ENCODE measurements around the gene SYT11.
"Not testable (repeated sequence)": the region's sequence is repeated elsewhere in the genome, so short reads cannot be mapped to it uniquely, and the experiment has no call there.

The SYT11 gene

DNA sequence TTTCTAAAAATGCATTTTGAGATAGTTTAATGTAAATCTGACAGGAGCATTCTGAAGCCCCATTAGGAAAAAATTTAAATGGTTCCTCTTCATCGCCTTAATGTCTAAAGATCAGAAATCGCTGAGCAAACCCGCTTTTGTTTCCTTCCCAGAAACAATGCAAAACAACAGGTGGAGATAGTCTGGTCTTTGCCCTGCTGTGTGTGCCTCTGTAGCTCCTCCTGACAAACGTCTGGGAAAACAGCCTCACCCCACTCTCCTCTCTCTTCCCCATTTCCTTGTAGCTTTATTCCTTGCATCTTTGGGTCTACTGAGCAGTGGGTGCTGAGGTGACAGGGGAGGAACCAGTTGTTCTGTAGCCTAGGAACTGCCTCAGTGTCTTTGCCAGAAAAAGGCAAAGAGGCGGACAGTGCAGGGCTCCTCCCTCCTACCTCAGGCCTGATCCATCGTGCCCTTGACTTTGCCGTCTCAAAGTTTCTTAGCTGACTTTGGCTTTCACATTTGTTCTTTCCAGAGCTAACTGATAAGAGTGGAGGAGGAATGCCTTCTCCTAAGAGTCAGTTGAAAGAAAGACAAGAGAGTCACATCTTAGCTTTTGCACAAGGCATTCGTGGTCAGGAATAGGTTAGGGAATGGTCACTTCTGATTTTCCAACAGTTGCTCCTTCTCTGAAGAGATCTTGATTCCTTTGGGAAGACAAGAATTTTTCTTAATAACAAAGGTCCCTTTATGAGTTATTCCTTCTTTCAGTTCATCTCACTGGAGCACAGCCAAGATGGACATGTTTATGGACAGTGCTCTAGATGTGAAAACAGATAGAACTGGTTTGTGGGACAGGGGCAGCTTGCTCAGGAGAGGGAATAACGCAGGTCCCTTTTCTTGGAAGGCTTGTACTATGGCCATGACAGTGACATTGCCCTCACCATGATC is 24.9 kb downstream of the SYT11 start:
- H3K9me3 ChIP-seq (ENCODE audit: control insufficient read depth, insufficient read depth, low read length): no peaks in the 10 kb centered on the region
- H3K36me3 ChIP-seq (ENCODE audit: control insufficient read depth, insufficient read depth, low read length): no peaks in the 10 kb centered on the region
- H3K4me3 ChIP-seq (ENCODE audit: low read depth, low read length): no peak overlapping the region
- H3K27me3 ChIP-seq (ENCODE audit: control insufficient read depth, insufficient read depth, low read length): no peaks in the 10 kb centered on the region
- no peaks in the 10 kb centered on the region for H3K4me1 ChIP-seq (ENCODE audit: control insufficient read depth, insufficient read depth, low read length)
- H3K27ac ChIP-seq (ENCODE audit: low read depth, low read length): no peak overlapping the region
- H3K9ac ChIP-seq (ENCODE audit: low read depth, low read length): no peak overlapping the region

DNA sequence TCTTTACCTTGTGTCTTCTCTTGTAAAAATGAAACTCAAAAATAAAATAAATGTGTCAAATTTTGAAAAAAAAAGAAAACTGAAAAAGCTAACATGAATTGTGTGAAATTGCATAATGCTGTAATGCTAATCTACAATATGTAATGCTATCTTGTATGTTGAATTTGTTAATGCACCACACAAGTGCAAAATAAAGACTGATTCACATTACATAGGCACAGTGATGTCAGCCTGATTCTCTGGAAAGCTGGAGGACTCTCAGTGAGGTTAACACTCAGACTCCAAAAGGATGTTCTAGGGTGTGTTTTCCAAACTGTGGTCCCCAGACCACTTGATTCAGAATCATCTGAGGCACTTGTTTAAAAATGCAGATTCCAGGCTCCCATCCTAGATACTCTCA is 25.6 kb downstream of the SYT11 start:
- Histone ChIP-seq H3K9me3 (ENCODE audit: control insufficient read depth, insufficient read depth, low read length) (no peaks in the 10 kb centered on the region), H3K4me1 (ENCODE audit: control insufficient read depth, insufficient read depth, low read length) (no peaks in the 10 kb centered on the region), H3K4me3 (ENCODE audit: low read depth, low read length) (no peak overlapping the region), H3K27ac (ENCODE audit: low read depth, low read length) (no peak overlapping the region), H3K9ac (ENCODE audit: low read depth, low read length) (no peak overlapping the region), H3K27me3 (ENCODE audit: control insufficient read depth, insufficient read depth, low read length) (no peaks in the 10 kb centered on the region), H3K36me3 (ENCODE audit: control insufficient read depth, insufficient read depth, low read length) (no peaks in the 10 kb centered on the region)

DNA sequence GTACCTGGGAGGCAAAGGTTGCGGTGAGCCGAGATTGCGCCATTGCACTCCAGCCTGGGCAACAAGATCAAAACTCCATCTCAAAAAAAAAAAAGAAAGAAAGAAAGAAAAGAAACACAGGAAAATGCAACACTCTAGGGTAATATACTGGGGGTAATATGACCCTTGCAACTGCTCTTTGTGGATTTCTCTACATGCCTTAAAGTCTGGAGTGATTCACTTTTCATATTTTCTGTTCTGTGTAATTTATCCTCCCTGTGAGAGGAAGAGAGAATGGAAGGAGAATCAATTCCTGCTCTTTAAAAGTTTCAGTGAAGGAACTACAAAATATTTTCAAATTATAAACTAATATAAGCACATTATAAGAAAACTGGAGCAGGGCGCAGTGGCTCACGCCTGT is 29.1 kb downstream of the SYT11 start:
- no peaks in the 10 kb centered on the region for H3K9me3 ChIP-seq (ENCODE audit: control insufficient read depth, insufficient read depth, low read length)
- no peak overlapping the region for H3K9ac ChIP-seq (ENCODE audit: low read depth, low read length)
- no peak overlapping the region for H3K4me3 ChIP-seq (ENCODE audit: low read depth, low read length)
- no peaks in the 10 kb centered on the region for H3K4me1 ChIP-seq (ENCODE audit: control insufficient read depth, insufficient read depth, low read length)
- no peaks in the 10 kb centered on the region for H3K27me3 ChIP-seq (ENCODE audit: control insufficient read depth, insufficient read depth, low read length)
- no peaks in the 10 kb centered on the region for H3K36me3 ChIP-seq (ENCODE audit: control insufficient read depth, insufficient read depth, low read length)
- no peak overlapping the region for H3K27ac ChIP-seq (ENCODE audit: low read depth, low read length)

DNA sequence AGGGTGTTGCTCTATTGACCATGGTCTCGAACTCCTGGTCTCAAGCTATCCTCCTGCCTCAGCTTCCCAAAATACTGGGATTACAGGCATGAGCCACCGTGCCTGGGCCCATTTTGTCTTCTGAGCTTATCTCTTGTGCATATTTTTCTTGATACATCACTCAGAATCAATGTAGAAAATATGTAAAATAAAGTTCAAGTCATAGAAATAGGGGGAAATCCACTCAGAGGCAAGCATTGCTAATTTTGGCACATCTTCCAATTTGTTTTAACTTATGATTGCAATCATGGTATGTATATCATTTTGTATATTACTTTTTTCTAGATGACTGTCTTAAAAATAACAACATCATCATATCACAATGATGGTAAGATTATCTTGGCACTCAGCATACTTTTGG is 30.2 kb downstream of the SYT11 start:
- H3K9me3 ChIP-seq (ENCODE audit: control insufficient read depth, insufficient read depth, low read length): no peaks in the 10 kb centered on the region

DNA sequence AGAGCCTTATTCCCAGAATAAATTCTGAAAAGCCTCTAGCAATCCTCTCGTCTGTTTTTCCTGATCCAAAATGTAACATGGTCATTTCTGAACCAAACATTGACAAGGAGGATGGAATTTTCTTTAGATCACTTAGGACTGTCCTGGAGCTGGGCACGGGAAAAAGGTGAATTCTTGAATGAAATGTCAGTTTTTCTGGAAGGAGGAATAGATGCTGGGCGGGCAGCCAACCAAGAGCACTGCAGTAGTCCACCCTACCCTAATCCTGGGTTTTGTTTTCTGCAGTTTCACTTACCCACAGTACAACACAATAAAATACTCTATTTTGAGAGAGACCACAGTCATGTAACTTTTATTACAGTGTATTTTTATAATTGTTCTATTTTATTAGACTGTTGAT is 30.9 kb downstream of the SYT11 start:
- Histone ChIP-seq H3K9me3 (ENCODE audit: control insufficient read depth, insufficient read depth, low read length) (no peaks in the 10 kb centered on the region), H3K36me3 (ENCODE audit: control insufficient read depth, insufficient read depth, low read length) (no peaks in the 10 kb centered on the region), H3K4me3 (ENCODE audit: low read depth, low read length) (no peak overlapping the region), H3K9ac (ENCODE audit: low read depth, low read length) (no peak overlapping the region), H3K27ac (ENCODE audit: low read depth, low read length) (no peak overlapping the region), H3K4me1 (ENCODE audit: control insufficient read depth, insufficient read depth, low read length) (no peaks in the 10 kb centered on the region), H3K27me3 (ENCODE audit: control insufficient read depth, insufficient read depth, low read length) (no peaks in the 10 kb centered on the region)

More for the DNA sequence above, 30.2 kb downstream of the SYT11 start:
- Histone ChIP-seq H3K9ac (ENCODE audit: low read depth, low read length) (no peak overlapping the region), H3K4me1 (ENCODE audit: control insufficient read depth, insufficient read depth, low read length) (no peaks in the 10 kb centered on the region), H3K4me3 (ENCODE audit: low read depth, low read length) (no peak overlapping the region), H3K27ac (ENCODE audit: low read depth, low read length) (no peak overlapping the region), H3K36me3 (ENCODE audit: control insufficient read depth, insufficient read depth, low read length) (no peaks in the 10 kb centered on the region), H3K27me3 (ENCODE audit: control insufficient read depth, insufficient read depth, low read length) (no peaks in the 10 kb centered on the region)

DNA sequence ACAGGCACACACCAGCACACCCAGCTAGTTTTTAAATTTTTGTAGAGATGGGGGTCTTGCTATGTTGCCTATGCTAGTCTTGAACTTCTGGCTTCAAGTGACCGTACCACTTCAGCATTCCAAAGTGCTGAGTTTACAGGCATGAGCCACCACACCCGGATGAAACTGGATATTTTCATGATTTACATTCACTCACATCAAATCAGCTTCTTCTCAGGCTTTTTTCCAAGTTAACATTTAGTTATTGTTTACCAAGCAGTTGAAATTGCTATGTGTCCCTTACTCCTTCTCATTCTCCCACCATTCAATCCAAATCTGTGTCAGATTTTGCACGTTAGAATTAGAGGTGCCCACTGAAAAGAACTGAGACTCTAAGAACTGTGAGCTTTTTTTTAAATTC is 33.4 kb downstream of the SYT11 start:
- Histone ChIP-seq H3K36me3 (ENCODE audit: control insufficient read depth, insufficient read depth, low read length) (peaks cover 5% of the 10 kb centered on the region), H3K27me3 (ENCODE audit: control insufficient read depth, insufficient read depth, low read length) (no peaks in the 10 kb centered on the region), H3K27ac (ENCODE audit: low read depth, low read length) (no peak overlapping the region), H3K9ac (ENCODE audit: low read depth, low read length) (no peak overlapping the region), H3K4me1 (ENCODE audit: control insufficient read depth, insufficient read depth, low read length) (no peaks in the 10 kb centered on the region), H3K9me3 (ENCODE audit: control insufficient read depth, insufficient read depth, low read length) (no peaks in the 10 kb centered on the region), H3K4me3 (ENCODE audit: low read depth, low read length) (no peak overlapping the region)

DNA sequence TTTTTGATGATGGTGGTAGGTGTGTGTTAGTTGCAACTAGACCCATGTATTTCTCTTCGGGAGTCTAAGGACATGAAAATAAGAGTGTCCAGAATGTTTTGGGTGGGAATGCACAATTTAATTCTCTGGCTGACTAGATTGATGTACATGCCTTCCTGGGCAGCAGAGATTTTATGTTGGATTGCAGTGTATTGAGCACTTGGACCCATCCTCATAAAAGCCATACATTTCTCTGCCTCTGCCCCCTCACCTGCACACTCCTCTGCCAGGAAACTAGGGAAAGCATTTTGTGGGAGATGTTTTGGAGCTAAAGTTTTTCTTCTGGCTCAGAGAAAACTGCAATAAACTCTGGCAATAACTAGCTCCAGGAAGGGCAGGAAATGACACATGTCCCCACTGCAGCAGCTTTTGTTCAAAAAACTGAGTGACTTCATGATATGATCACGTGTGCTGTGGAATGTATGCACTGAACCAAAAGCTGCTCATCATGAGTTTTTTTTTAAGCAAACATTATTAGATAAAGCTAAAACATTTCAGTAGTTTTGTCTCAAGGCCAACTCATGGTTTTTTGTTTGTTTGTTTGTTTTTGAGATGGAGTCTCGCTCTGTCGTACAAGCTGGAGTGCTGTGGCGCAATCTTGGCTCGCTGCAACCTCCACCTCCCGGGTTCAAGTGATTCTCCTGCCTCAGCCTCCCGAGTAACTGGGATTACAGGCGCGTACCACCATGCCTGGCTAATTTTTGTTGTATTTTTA is 34.2 kb downstream of the SYT11 start:
- no peaks in the 10 kb centered on the region for H3K4me1 ChIP-seq (ENCODE audit: control insufficient read depth, insufficient read depth, low read length)
- H3K4me3 ChIP-seq (ENCODE audit: low read depth, low read length): no peak overlapping the region
- no peak overlapping the region for H3K27ac ChIP-seq (ENCODE audit: low read depth, low read length)
- no peaks in the 10 kb centered on the region for H3K27me3 ChIP-seq (ENCODE audit: control insufficient read depth, insufficient read depth, low read length)
- H3K9me3 ChIP-seq (ENCODE audit: control insufficient read depth, insufficient read depth, low read length): no peaks in the 10 kb centered on the region
- peaks cover 10% of the 10 kb centered on the region for H3K36me3 ChIP-seq (ENCODE audit: control insufficient read depth, insufficient read depth, low read length)
- H3K9ac ChIP-seq (ENCODE audit: low read depth, low read length): no peak overlapping the region

DNA sequence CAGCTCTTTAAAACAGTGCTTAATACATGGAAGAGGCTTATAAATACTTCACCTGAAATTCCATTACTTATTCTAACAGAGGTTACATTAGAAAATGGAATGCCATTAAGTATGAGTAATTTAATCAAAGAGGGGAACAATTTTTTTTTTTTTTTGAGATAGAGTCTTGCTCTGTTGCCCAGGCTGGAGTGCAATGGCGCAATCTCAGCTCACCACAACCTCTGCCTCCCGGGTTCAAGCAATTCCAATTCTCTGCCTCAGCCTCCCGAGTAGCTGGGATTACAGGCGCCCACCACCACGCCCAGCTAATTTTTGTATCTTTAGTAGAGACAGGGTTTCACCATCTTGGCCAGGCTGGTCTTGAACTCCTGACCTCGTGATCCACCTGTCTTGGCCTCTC is 36.2 kb downstream of the SYT11 start:
- not testable (repeated sequence) for H3K27ac ChIP-seq (ENCODE audit: low read depth, low read length); H3K9me3 ChIP-seq (ENCODE audit: control insufficient read depth, insufficient read depth, low read length); H3K27me3 ChIP-seq (ENCODE audit: control insufficient read depth, insufficient read depth, low read length); H3K4me1 ChIP-seq (ENCODE audit: control insufficient read depth, insufficient read depth, low read length); H3K4me3 ChIP-seq (ENCODE audit: low read depth, low read length); H3K9ac ChIP-seq (ENCODE audit: low read depth, low read length)
- peaks cover 29% of the 10 kb centered on the region for H3K36me3 ChIP-seq (ENCODE audit: control insufficient read depth, insufficient read depth, low read length)

DNA sequence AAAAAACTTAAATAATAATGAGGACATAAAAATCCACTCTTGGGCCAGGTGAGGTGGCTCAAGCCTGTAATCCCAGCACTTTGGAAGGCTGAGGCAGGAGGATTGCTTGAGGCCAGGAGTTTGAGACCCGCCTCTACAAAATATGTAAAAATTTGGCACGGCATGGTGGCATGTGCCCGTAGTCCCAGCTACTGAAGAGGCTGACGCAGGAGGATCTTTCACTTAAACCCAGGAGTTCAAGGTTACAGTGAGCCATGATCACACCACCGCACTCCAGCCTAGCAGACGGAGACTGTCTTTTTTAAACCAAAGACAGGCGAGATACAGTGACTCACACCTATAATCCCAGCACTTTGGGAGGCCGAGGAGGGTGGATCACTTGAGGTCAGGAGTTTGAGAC is 37.1 kb downstream of the SYT11 start:
- not testable (repeated sequence) for H3K9ac ChIP-seq (ENCODE audit: low read depth, low read length); H3K27ac ChIP-seq (ENCODE audit: low read depth, low read length); H3K9me3 ChIP-seq (ENCODE audit: control insufficient read depth, insufficient read depth, low read length); H3K4me3 ChIP-seq (ENCODE audit: low read depth, low read length); H3K27me3 ChIP-seq (ENCODE audit: control insufficient read depth, insufficient read depth, low read length); H3K4me1 ChIP-seq (ENCODE audit: control insufficient read depth, insufficient read depth, low read length)
- peaks cover 38% of the 10 kb centered on the region for H3K36me3 ChIP-seq (ENCODE audit: control insufficient read depth, insufficient read depth, low read length)

DNA sequence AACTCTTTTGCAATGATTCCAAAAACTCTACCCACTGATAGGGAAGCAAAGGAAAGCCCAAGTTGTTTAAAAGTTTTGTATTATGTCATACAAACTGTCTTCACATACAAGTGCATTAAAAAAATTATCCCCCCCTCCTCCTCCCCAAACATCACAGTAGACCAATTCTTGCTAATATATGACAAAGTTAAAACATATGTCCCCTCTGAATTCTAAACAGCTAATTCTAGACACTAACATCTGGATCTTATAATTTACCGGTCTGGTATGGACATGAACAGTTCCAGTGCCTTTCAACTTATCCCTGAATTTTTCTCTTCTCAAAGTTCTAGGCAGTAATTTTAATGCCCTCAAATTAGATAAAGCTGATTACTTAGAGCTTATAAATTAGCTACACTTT is 38.4 kb downstream of the SYT11 start:
- no peak overlapping the region for H3K27ac ChIP-seq (ENCODE audit: low read depth, low read length)
- no peaks in the 10 kb centered on the region for H3K4me1 ChIP-seq (ENCODE audit: control insufficient read depth, insufficient read depth, low read length)
- no peaks in the 10 kb centered on the region for H3K9me3 ChIP-seq (ENCODE audit: control insufficient read depth, insufficient read depth, low read length)
- H3K36me3 ChIP-seq (ENCODE audit: control insufficient read depth, insufficient read depth, low read length): peaks cover 42% of the 10 kb centered on the region
- no peak overlapping the region for H3K4me3 ChIP-seq (ENCODE audit: low read depth, low read length)
- no peaks in the 10 kb centered on the region for H3K27me3 ChIP-seq (ENCODE audit: control insufficient read depth, insufficient read depth, low read length)
- H3K9ac ChIP-seq (ENCODE audit: low read depth, low read length): no peak overlapping the region

DNA sequence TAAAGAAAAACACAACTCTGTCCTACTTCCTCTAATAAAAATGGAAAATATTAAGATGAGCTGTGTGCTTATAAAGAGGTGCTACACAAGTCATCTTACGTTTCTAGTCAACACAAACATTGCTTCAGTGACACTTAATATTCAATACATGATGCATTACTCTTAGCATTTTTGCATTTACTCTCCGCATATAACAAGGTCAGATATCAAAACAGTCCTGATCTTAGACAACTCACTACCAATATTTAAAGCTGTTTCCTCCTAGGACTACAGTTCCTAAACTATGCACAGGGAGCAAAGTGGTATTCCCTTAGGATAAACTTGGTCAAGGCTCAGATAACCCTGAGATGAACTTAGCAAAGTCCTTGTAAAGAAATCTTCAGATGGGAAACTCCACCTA is 39.5 kb downstream of the SYT11 start:
- Histone ChIP-seq H3K9ac (ENCODE audit: low read depth, low read length) (no peak overlapping the region), H3K36me3 (ENCODE audit: control insufficient read depth, insufficient read depth, low read length) (peaks cover 51% of the 10 kb centered on the region), H3K4me1 (ENCODE audit: control insufficient read depth, insufficient read depth, low read length) (no peaks in the 10 kb centered on the region), H3K27ac (ENCODE audit: low read depth, low read length) (no peak overlapping the region), H3K27me3 (ENCODE audit: control insufficient read depth, insufficient read depth, low read length) (no peaks in the 10 kb centered on the region), H3K9me3 (ENCODE audit: control insufficient read depth, insufficient read depth, low read length) (no peaks in the 10 kb centered on the region), H3K4me3 (ENCODE audit: low read depth, low read length) (no peak overlapping the region)
